ENCODE data around the gene CD52. TPM values are rescaled to one million over a fixed set of nuclear protein-coding genes. Genes with fewer than 3 reads are reported as not detected.

CD52 gene
- total RNA-seq, 2 donors from 2014 or later: 2.7 TPM; not detected in 1

DNA sequence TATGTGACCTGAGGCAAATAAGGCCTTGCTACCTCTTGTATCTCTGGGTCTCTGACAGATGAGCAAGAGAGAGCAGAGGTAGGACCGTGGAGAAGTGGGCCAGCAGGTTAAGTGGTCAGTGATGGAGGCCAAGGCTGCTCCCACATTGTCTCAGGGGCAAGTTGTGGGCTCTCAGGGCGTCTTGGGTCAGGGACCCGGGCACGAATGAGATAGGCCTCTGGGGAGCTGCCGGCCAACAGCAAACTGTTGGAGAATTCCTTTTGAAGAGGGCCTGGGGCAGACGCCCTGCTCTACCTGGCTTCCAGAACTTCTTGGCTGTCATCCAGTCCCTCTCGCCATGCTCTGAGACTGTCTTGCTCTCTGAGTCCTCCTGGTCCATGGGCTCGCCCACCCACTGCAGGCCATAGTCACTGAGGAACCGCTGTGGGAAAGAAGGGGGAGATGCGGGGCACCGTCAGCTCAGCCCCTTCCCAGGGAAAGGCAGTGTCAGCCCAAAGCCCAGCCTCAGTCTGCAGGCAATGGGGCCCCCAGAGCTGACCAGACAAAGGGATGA lies 23.8 kb upstream of the CD52 start:
- H3K4me3 ChIP-seq: no peak overlapping the region
- H3K36me3 ChIP-seq: no peaks in the 10 kb centered on the region
- TF ChIP-seq, protein P1, sequence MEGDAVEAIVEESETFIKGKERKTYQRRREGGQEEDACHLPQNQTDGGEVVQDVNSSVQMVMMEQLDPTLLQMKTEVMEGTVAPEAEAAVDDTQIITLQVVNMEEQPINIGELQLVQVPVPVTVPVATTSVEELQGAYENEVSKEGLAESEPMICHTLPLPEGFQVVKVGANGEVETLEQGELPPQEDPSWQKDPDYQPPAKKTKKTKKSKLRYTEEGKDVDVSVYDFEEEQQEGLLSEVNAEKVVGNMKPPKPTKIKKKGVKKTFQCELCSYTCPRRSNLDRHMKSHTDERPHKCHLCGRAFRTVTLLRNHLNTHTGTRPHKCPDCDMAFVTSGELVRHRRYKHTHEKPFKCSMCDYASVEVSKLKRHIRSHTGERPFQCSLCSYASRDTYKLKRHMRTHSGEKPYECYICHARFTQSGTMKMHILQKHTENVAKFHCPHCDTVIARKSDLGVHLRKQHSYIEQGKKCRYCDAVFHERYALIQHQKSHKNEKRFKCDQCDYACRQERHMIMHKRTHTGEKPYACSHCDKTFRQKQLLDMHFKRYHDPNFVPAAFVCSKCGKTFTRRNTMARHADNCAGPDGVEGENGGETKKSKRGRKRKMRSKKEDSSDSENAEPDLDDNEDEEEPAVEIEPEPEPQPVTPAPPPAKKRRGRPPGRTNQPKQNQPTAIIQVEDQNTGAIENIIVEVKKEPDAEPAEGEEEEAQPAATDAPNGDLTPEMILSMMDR (IDR thresholded peaks at IDR 0.05): no peak
- H3K4me1 ChIP-seq (ENCODE audit: control insufficient read depth in 1 of 2, low read depth in 2 of 2): peaks cover 0 to 2% of the 10 kb centered on the region in 2 donors
- no peak for ATAC-seq (ENCODE audit: insufficient number of reproducible peaks, low FRiP score, low read depth)
- no peaks in the 10 kb centered on the region for H3K27me3 ChIP-seq (replicated peaks; ENCODE audit: insufficient read depth)
- no peak for DNase-seq (ENCODE audit: low spot score)
- no peak overlapping the region for H3K27ac ChIP-seq
- H3K9me3 ChIP-seq: no peaks in the 10 kb centered on the region

DNA sequence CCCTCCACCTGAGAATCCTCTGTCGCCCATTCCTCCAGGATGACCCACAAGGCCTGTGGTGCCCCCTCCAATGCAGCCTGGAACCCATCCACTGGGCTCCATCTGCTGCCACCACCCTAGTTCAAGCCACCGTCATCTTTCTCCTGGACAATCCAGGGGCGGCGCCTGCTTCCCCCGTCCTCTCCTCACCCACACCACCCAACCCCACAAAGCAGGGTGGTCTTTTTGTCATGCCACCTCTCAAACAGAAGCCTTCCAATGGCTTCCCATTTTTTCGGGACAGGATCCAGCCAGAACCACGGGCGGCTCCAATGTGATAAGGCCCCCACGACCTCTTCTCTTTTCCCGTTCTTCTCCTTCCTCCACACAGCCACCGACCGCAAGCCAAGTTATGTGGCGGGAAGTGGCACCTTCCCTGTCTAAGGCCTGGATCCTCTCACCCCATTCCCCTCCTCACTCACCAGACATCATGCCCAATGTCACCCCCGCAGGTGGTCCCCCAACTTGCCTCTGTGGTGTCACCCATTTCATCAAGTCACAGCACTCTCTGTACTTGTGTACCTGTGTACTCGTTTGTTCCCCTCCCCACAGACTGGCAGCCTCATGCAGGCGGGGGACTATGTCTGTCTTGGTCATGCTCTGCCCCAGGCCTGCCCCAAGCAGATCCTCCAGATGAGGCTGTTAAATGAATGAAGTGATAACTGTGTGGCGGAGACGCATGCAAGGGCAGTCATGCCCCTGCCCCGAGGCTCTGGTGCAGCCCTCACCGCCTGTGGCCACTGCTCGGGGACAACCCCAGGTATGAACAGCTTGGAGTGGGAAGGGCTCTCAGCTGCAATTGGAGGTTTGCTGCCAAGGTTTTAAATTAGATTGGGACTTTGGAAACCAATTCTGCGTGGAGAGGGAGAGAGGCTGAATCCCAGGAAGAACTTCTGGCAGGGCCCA lies 22.3 kb upstream of the CD52 start:
- Histone ChIP-seq H3K27ac (no peak overlapping the region), H3K4me3 (no peak overlapping the region), H3K9me3 (no peaks in the 10 kb centered on the region), H3K27me3 (replicated peaks; ENCODE audit: insufficient read depth) (no peaks in the 10 kb centered on the region), H3K4me1 (ENCODE audit: control insufficient read depth in 1 of 2, low read depth in 2 of 2) (no peaks in the 10 kb centered on the region), H3K36me3 (no peaks in the 10 kb centered on the region)
- TF ChIP-seq, protein P1 (IDR thresholded peaks at IDR 0.05): no peak
- no peak for ATAC-seq (ENCODE audit: insufficient number of reproducible peaks, low FRiP score, low read depth)
- DNase-seq (ENCODE audit: low spot score): no peak

DNA sequence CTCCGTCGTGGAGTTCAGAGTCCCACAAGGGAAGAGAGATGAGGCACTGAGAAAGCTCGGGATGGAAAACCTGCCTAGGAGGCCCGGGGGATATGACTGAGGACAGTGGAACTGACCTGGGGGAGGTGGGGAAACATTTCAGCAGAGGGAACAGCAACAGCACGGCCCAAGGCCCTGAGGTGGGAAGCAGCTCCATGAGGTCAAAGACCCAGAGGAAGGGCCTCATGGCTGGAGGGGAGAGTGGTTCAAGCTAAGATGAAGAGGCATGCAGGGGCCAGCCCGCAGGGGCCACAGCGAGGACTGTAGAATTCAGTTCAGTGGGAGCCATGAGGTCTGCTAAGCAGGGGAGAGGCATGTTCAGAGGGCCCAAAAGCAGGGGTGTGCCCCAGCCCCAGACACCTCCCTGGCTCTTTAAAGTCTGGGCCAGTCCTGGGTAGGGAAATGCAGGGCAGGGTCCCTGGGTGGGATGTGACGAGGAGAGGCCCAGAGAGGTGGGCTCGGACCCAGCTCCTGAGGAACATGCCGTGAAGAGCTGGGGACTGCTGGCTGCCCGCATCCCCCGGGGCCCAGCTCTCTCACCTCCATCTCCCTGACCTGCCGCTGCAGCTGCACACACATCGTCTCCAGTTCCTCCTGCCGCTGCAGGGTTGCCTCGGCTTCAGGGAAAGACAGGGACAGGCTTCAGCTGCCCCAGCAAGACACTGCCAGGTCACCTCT lies 21.3 kb upstream of the CD52 start:
- H3K27ac ChIP-seq: no peak overlapping the region
- no peaks in the 10 kb centered on the region for H3K4me1 ChIP-seq (ENCODE audit: control insufficient read depth in 1 of 2, low read depth in 2 of 2)
- H3K36me3 ChIP-seq: peaks cover 2% of the 10 kb centered on the region
- no peak for DNase-seq (ENCODE audit: low spot score)
- TF ChIP-seq, protein P1 (IDR thresholded peaks at IDR 0.05): no peak
- H3K9me3 ChIP-seq: no peaks in the 10 kb centered on the region
- ATAC-seq (ENCODE audit: insufficient number of reproducible peaks, low FRiP score, low read depth): no peak
- no peak overlapping the region for H3K4me3 ChIP-seq
- no peaks in the 10 kb centered on the region for H3K27me3 ChIP-seq (replicated peaks; ENCODE audit: insufficient read depth)

DNA sequence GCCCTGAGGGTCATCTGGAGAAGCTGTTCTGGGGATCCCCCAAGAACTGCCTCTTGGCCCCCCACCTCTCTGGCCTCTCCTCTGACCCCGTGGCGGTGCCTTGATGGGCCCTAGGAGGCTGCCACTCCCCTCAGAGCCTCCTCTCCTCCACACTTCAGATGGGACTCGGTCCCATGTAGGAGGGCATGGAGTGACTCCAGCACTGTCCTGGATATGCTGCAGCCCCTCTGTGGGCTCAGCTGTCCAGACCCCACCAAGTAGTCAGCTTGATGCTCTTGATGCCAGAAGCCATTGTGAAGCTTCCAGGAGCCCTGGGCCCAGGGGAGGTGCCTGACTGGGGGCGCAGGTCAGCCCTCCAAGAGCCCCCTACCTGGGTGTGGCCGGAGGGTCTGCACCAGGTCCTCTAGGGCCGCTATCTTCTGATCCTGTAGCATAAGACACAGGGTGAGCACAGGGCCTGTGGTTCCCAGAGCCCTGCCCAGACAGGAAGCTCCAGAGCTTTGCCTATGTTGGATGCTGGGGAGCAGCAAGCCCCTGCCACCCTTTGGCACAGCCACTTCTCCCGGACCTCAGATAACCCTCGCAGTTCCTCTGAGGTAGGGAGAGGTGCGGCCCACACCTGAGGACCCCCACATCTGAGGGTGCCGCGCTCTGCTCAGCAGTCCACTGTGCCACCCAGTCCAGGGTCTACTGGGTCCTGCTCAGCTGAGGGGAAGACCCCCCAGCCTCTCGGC lies 20.5 kb upstream of the CD52 start:
- Histone ChIP-seq H3K4me3 (no peak overlapping the region), H3K9me3 (no peaks in the 10 kb centered on the region), H3K27me3 (replicated peaks; ENCODE audit: insufficient read depth) (no peaks in the 10 kb centered on the region), H3K4me1 (ENCODE audit: control insufficient read depth in 1 of 2, low read depth in 2 of 2) (no peaks in the 10 kb centered on the region), H3K27ac (no peak overlapping the region), H3K36me3 (peaks cover 2% of the 10 kb centered on the region)
- no peak for DNase-seq (ENCODE audit: low spot score)
- ATAC-seq (ENCODE audit: insufficient number of reproducible peaks, low FRiP score, low read depth): no peak
- TF ChIP-seq, protein P1 (IDR thresholded peaks at IDR 0.05): no peak

Measured in thoracic aorta (tissue), 2 donors.